H1 (cell line): ENCODE measurements around the gene SHISA7. TPM values are rescaled to one million over a fixed set of nuclear protein-coding genes. Genes with fewer than 3 reads are reported as not detected.

Experiments used
- CTCF ChIA-PET: fragments of 300-600 bp; sonication (Branson Sonifier 250); formaldehyde crosslinking; loops from one replicate; lab custom pipeline; 2021; ENCODE audit not compliant: partially characterized antibody; lab: Charles Lee
- POLR2A ChIA-PET: fragments of 300-600 bp; sonication (Branson Sonifier 250); formaldehyde crosslinking; loops from one replicate; lab custom pipeline; 2021; ENCODE audit warnings: inconsistent platforms; ENCODE audit not compliant: partially characterized antibody; lab: Charles Lee
- DNase-seq, 2 experiments: peaks; one replicate each; pipeline versions ENCODE4 v3.0.0 to v3.0.0-alpha.2; 2010 to 2022; ENCODE audit warnings: low spot score in 2 of 2, low read depth in 1 of 2, mixed read lengths in 1 of 2
- FAIRE-seq: peaks from 2 replicates; lab custom pipeline; 2011; peaks lifted over from hg19 to GRCh38; lab: Jason Lieb, UNC
- H2AFZ ChIP-seq: 2 replicates; pipeline ENCODE4 v1.8.1; 2012; ENCODE audit warnings: low read length, inconsistent platforms
- H2AK5ac ChIP-seq: 2 replicates; pipeline ENCODE4 v1.6.1; 2013; ENCODE audit warnings: low read depth, low read length
- H2BK120ac ChIP-seq: replicated peaks from 2 replicates; pipeline ENCODE3; 2013; ENCODE audit warnings: low read depth, low read length, inconsistent platforms
- H2BK12ac ChIP-seq: 2 replicates; pipeline ENCODE4 v1.6.1; 2013; ENCODE audit warnings: low read depth, low read length
- H2BK15ac ChIP-seq: 2 replicates; pipeline ENCODE4 v1.6.1; 2013; ENCODE audit warnings: low read length
- H2BK20ac ChIP-seq: 2 replicates; pipeline ENCODE4 v1.6.1; 2013; ENCODE audit warnings: low read length
- H2BK5ac ChIP-seq: 2 replicates; pipeline ENCODE4 v1.6.1; 2013; ENCODE audit warnings: low read depth, low read length
- H3K14ac ChIP-seq: 2 replicates; pipeline ENCODE4 v1.6.1; 2013; ENCODE audit warnings: inconsistent platforms; ENCODE audit not compliant: insufficient read length
- H3K18ac ChIP-seq: 2 replicates; pipeline ENCODE4 v1.6.1; 2013; ENCODE audit warnings: low read length; ENCODE audit errors: extremely low read depth
- H3K23ac ChIP-seq: 2 replicates; pipeline ENCODE4 v1.6.1; 2013; ENCODE audit warnings: inconsistent platforms; ENCODE audit not compliant: insufficient read length
- H3K23me2 ChIP-seq: 2 replicates; pipeline ENCODE4 v1.6.1; 2013; ENCODE audit warnings: low read depth, low read length
- H3K27ac ChIP-seq: 2 replicates; pipeline ENCODE4 v1.6.1; 2011; ENCODE audit warnings: low read depth, low read length, inconsistent platforms
- H3K27me3 ChIP-seq, 4 experiments: replicated peaks in 1 of 4; 1 replicate in 1 of 4; 2 replicates in 3 of 4; pipeline versions ENCODE4 v1.6.1 to v1.8.1; 2011 to 2013; ENCODE audit warnings: low read length in 3 of 4, mild to moderate bottlenecking in 3 of 4, inconsistent platforms in 2 of 4, mixed read lengths in 2 of 4, moderate library complexity in 1 of 4; ENCODE audit not compliant: control insufficient read depth in 3 of 4, insufficient read depth in 3 of 4; ENCODE audit errors: extremely low read depth in 1 of 4
- H3K36me3 ChIP-seq, 4 experiments: 2 replicates each; pipeline versions ENCODE4 v1.6.1 to v1.8.1; 2011 to 2013; ENCODE audit warnings: mild to moderate bottlenecking in 4 of 4, low read length in 3 of 4, moderate library complexity in 2 of 4, control low read depth in 1 of 4, inconsistent platforms in 1 of 4; ENCODE audit not compliant: insufficient read depth in 4 of 4, control insufficient read depth in 2 of 4
- H3K4ac ChIP-seq: replicated peaks from 2 replicates; pipeline ENCODE3; 2013; ENCODE audit warnings: low read length, low read depth, mixed read lengths, inconsistent platforms; ENCODE audit not compliant: insufficient read length
- H3K4me1 ChIP-seq, 4 experiments: replicated peaks in 1 of 4; 1 replicate in 1 of 4; 2 replicates in 3 of 4; pipeline versions ENCODE4 v1.6.1 to v1.8.1; 2011 to 2013; ENCODE audit warnings: low read length in 3 of 4, inconsistent platforms in 2 of 4, mixed read lengths in 1 of 4; ENCODE audit not compliant: insufficient read depth in 4 of 4, control insufficient read depth in 3 of 4
- H3K4me2 ChIP-seq, 2 experiments: 2 replicates each; pipeline versions ENCODE4 v1.6.1 to v1.8.1; 2011 to 2013; ENCODE audit warnings: low read depth in 2 of 2, low read length in 2 of 2, control low read depth in 1 of 2, inconsistent platforms in 1 of 2, mild to moderate bottlenecking in 1 of 2; ENCODE audit not compliant: insufficient read depth in 1 of 2
- H3K4me3 ChIP-seq, 4 experiments: fragments of 200-600, 300-600 bp in 1 of 4; sonication (generic), shearing (Covaris generic), sonication (Bioruptor Twin) in 1 of 4; 2 replicates each; pipeline versions ENCODE4 v1.5.1 to v1.8.1; 2011 to 2016; ENCODE audit warnings: low read length in 4 of 4, low read depth in 3 of 4, control low read depth in 2 of 4, inconsistent platforms in 2 of 4, mild to moderate bottlenecking in 2 of 4, mixed read lengths in 1 of 4, moderate library complexity in 1 of 4; ENCODE audit not compliant: insufficient read depth in 2 of 4; ENCODE audit errors: extremely low read depth in 1 of 4
- H3K56ac ChIP-seq: replicated peaks from 2 replicates; pipeline ENCODE3; 2013; ENCODE audit warnings: low read depth, mild to moderate bottlenecking, mixed read lengths, low read length, inconsistent platforms; ENCODE audit not compliant: insufficient read length
- H3K79me1 ChIP-seq: 2 replicates; pipeline ENCODE4 v1.6.1; 2013; ENCODE audit warnings: low read depth, low read length, control low read depth
- H3K79me2 ChIP-seq, 2 experiments: 2 replicates each; pipeline versions ENCODE4 v1.6.1 to v1.8.1; 2012 to 2013; ENCODE audit warnings: low read length in 2 of 2, mild to moderate bottlenecking in 2 of 2, inconsistent platforms in 1 of 2; ENCODE audit not compliant: insufficient read depth in 2 of 2, control insufficient read depth in 1 of 2
- H3K9ac ChIP-seq, 4 experiments: replicated peaks in 1 of 4; 1 replicate in 1 of 4; 2 replicates in 3 of 4; pipeline versions ENCODE4 v1.6.1 to v1.8.1; 2011 to 2013; ENCODE audit warnings: low read depth in 3 of 4, low read length in 3 of 4, control low read depth in 2 of 4, mild to moderate bottlenecking in 2 of 4, moderate library complexity in 2 of 4, inconsistent platforms in 1 of 4; ENCODE audit errors: extremely low read depth in 1 of 4
- H3K9me3 ChIP-seq, 2 experiments: 2 replicates each; pipeline versions ENCODE4 v1.6.1 to v1.8.1; 2012 to 2013; ENCODE audit warnings: mild to moderate bottlenecking in 2 of 2, moderate library complexity in 2 of 2, control low read depth in 1 of 2, inconsistent platforms in 1 of 2, low read depth in 1 of 2, low read length in 1 of 2, mixed read lengths in 1 of 2; ENCODE audit not compliant: insufficient read depth in 2 of 2
- H4K20me1 ChIP-seq, 2 experiments: replicated peaks in 1 of 2; 2 replicates each; pipeline versions ENCODE3 to v1.8.1; 2011 to 2013; ENCODE audit warnings: inconsistent platforms in 2 of 2, low read length in 2 of 2, mild to moderate bottlenecking in 1 of 2; ENCODE audit not compliant: insufficient read depth in 2 of 2, control insufficient read depth in 1 of 2
- H4K5ac ChIP-seq: 2 replicates; pipeline ENCODE4 v1.6.1; 2013; ENCODE audit warnings: low read length, low read depth, mixed read lengths, inconsistent platforms; ENCODE audit not compliant: insufficient read length
- H4K8ac ChIP-seq: 2 replicates; pipeline ENCODE4 v1.8.0; 2013; ENCODE audit warnings: mild to moderate bottlenecking, moderate library complexity, low read length, inconsistent platforms; ENCODE audit not compliant: insufficient read depth; ENCODE audit errors: extremely low read depth
- H4K91ac ChIP-seq: replicated peaks from 2 replicates; pipeline ENCODE3; 2013; ENCODE audit warnings: low read length, mixed read lengths, inconsistent platforms; ENCODE audit not compliant: insufficient read length
- KDM1A ChIP-seq: fragments of 200-600, 300-600 bp; sonication (generic); IDR thresholded peaks from 2 replicates; pipeline ENCODE4 v1.7.1; 2016; ENCODE audit warnings: mild to moderate bottlenecking, low read length, borderline replicate concordance
- KDM4A ChIP-seq: IDR thresholded peaks from one replicate; pipeline ENCODE4 v1.7.1; 2012; ENCODE audit warnings: low read depth, mild to moderate bottlenecking, moderate library complexity, low read length, inconsistent platforms; ENCODE audit not compliant: severe bottlenecking
- SP2 ChIP-seq: IDR thresholded peaks from 2 replicates; pipeline ENCODE4 v1.6.1; 2012; ENCODE audit warnings: mild to moderate bottlenecking, low read length, inconsistent platforms
- WGBS, 2 experiments: shearing (Covaris generic) in 1 of 2; methylation state at CpG; one replicate each; pipeline versions ENCODE4 v1.1.6 to v1.1.7; 2013 to 2015; ENCODE audit warnings: low lambda C conversion rate in 2 of 2, mixed read lengths in 2 of 2, inconsistent platforms in 1 of 2, low coverage in 1 of 2, missing lambda C conversion rate in 1 of 2; ENCODE audit not compliant: insufficient replicate concordance in 2 of 2, insufficient coverage in 1 of 2, insufficient read length in 1 of 2; ENCODE audit errors: extremely low coverage in 1 of 2, missing lambda C conversion rate in 1 of 2; 5-methylcytosine and 5-hydroxymethylcytosine counted together
- polyA plus RNA-seq, 7 experiments: library from polyadenylated mRNA; depleted of rRNA in 3 of 7; stranded (reverse) in 5 of 7; unstranded in 2 of 7; fragments of >200 nt in 5 of 7; fragments of 200-250 nt in 2 of 7; gene quantifications; 1 replicate in 5 of 7; 2 replicates in 1 of 7; 4 replicates in 1 of 7; pipeline versions ENCODE4 v1.2.1 to v1.2.3, GENCODE V29; 2011 to 2013; ENCODE audit warnings: missing spikeins in 2 of 7, mixed read lengths in 2 of 7
- total RNA-seq: library from RNA; stranded (reverse); fragmentation: NEBNext Ultra II Directional; extraction: Animal tissue kit (Norgen Biotek cat#: 25700); gene quantifications from 2 replicates; pipeline ENCODE4 v1.2.1, GENCODE V29; 2021

The SHISA7 gene
- total and polyA plus RNA-seq, 2 of the 8 experiments (the other 6 are each of a cell fraction or from before 2014, with no cell fraction given) = 0.76 to 1.0 TPM

- H4K8ac ChIP-seq = peak overlapping the region; percentile 97; the same call in 1 of the 2 replicates
- H3K79me1 ChIP-seq = peaks cover 15% of the 10 kb centered on the region
- H3K14ac ChIP-seq = no peak overlapping the region
- peaks cover 21 to 23% of the 10 kb centered on the region in 2 experiments for H4K20me1 ChIP-seq
- peaks cover 12 to 29% of the 10 kb centered on the region in 2 experiments for H3K79me2 ChIP-seq
- H2BK20ac ChIP-seq = peak overlapping the region; percentile 92; the same call in 1 of the 2 replicates
- peak overlapping the region; percentile 94 for H3K4ac ChIP-seq
- H2BK5ac ChIP-seq = peak overlapping the region; percentile 97
- peak overlapping the region; percentile 52 to 99 for H3K4me2 ChIP-seq
- no peak overlapping the region for H3K23ac ChIP-seq
- TF ChIP-seq SP2 (no peak), KDM1A (peak; percentile 60; the same call in 1 of the 2 replicates), KDM4A (peak; percentile 13)
- H3K9ac ChIP-seq = peak overlapping the region in 3 of 4 experiments; percentile 57 to 86 (median 72); a peak in 6 of 7 replicates
- peak overlapping the region; percentile 99 for H3K18ac ChIP-seq
- CTCF ChIA-PET = interaction anchor here (0.6 to 2.1 kb wide), 4 partner anchors 10 to 95 kb away, joined by 3 to 7 read pairs (median 6); no protein-coding TSS in a partner anchor
- H2BK120ac ChIP-seq = peak overlapping the region; percentile 93
- peak overlapping the region; percentile 95 for H2AK5ac ChIP-seq
- no peak for FAIRE-seq
- peak overlapping the region; percentile 98 for H4K5ac ChIP-seq
- H3K27me3 ChIP-seq = peaks cover 0 to 4% (median 1%) of the 10 kb centered on the region in 4 experiments; a peak in 2 of 7 replicates
- peak overlapping the region; percentile 64 for H2BK12ac ChIP-seq
- peak overlapping the region; percentile 98 for H2BK15ac ChIP-seq
- peak overlapping the region in 3 of 4 experiments; percentile 23 to 40 (median 27); a peak in 4 of 8 replicates for H3K4me3 ChIP-seq
- peak overlapping the region; percentile 100 for H4K91ac ChIP-seq
- no peaks in the 10 kb centered on the region; a peak in 1 of 4 replicates for H3K9me3 ChIP-seq
- H3K27ac ChIP-seq = peak overlapping the region; percentile 86
- peaks cover 12 to 32% (median 23%) of the 10 kb centered on the region in 4 experiments for H3K36me3 ChIP-seq
- H3K4me1 ChIP-seq = peaks cover 0 to 20% (median 13%) of the 10 kb centered on the region in 4 experiments; a peak in 6 of 7 replicates
- peaks cover 13% of the 10 kb centered on the region for H3K23me2 ChIP-seq
- peak overlapping the region; percentile 13 for H3K56ac ChIP-seq
- peak overlapping the region; percentile 75; the same call in 1 of the 2 replicates for H2AFZ ChIP-seq
- no peak for DNase-seq
- 74% methylated on average over 9 of the region's 9 CpGs; no CpG with 5 or more reads in 1 of the 2 experiments for WGBS, 2 experiments
- POLR2A ChIA-PET = interaction anchor here (0.7 to 34.6 kb wide), 12 partner anchors 10 to 517 kb away, joined by 3 to 874 read pairs (median 4); partner anchors contain the start of genes HSPBP1, RPL28, TMEM238 and UBE2S
Measured at GRCh38 chr19:55408533-55408872, 34.6 kb downstream of the SHISA7 start.
